Measurements from ENCODE around the gene CADM3.

The CADM3 gene

DNA sequence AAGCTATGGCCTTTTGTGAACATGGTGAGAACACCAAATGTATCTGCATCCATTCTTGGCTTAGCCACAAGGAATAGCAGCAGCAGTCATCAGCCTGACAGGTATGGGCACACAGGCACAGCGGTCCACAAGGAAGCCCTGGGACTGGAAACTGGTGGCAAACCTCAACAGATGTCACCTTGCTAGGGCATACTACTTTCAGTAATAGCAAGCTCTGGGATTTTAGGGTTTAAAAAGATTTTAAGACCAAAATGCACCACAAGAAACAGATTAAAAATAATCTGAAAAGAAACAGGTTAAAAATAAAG lies 9.7 kb upstream of the CADM3 start:
- H3K4ac ChIP-seq (ENCODE audit: low read depth in 1 of 2, low read length in 2 of 2) = no peak overlapping the region

DNA sequence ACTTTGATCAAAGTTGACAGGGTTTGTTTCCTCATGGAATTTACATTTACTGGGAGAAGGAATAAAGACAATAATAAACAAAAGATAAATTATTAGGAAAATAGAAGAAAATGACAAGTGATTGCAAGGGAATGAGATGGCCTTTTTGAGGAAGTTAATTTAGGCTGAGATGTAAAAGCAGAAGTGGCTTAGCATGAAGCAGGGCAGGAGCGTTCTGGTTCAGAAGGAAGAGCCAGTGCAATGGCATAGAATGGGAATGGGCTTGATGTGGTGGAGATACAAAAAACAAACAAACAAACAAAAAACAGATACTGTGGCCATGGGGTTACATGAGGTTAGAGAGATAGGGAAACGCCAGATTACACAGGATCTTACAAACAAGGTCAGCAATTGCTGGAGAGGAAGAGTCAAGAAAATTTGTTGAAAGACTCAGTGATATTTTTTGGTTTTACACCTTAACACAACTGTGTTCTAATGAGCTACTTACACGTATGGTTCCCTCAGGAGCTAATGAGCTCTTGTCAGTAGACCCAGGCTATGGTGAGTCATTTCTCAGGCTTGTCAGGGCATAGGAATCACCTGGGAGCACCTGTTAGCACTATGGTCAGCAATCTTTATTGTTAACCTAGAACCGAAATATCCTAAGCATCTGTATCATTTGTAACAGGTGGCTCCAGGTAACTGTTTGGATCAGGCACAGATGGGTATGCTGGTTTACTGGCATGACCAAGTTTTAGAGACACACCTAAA lies 8.7 kb upstream of the CADM3 start:
- Histone ChIP-seq H3K4me2 (ENCODE audit: low read length, poor library complexity, severe bottlenecking) (no peak overlapping the region), H3K9me3 (ENCODE audit: control insufficient read depth, low read length) (no peaks in the 10 kb centered on the region), H2AK5ac (ENCODE audit: low read length, severe bottlenecking) (no peak overlapping the region), H4K8ac (ENCODE audit: low read length) (no peak overlapping the region), H3K4me3 (ENCODE audit: insufficient read depth in 1 of 2, low read depth in 1 of 2, low read length in 2 of 2) (no peak overlapping the region), H2BK120ac (ENCODE audit: low read depth, low read length) (no peak overlapping the region), H3K27ac (ENCODE audit: low read length, poor library complexity, severe bottlenecking) (no peak overlapping the region), H3K4me1 (ENCODE audit: control insufficient read depth, insufficient read depth, low read depth, low read length) (peaks cover 2% of the 10 kb centered on the region), H2AFZ (ENCODE audit: low read depth, low read length) (no peak overlapping the region), H3K18ac (ENCODE audit: low read depth in 1 of 2, low read length in 2 of 2) (no peak overlapping the region), H2BK12ac (ENCODE audit: low read length in 2 of 2) (no peak overlapping the region), H4K91ac (ENCODE audit: low read length) (no peak overlapping the region), H3K9ac (ENCODE audit: low read length) (no peak overlapping the region), H3K14ac (ENCODE audit: low read length in 2 of 2) (no peak overlapping the region), H2BK15ac (ENCODE audit: low read depth, poor library complexity, severe bottlenecking) (no peak overlapping the region), H3K23ac (ENCODE audit: low read length in 2 of 2) (no peak overlapping the region), H3K27me3 (ENCODE audit: control insufficient read depth in 1 of 2, insufficient read depth in 1 of 2, low read length in 2 of 2) (peaks cover 4 to 13% of the 10 kb centered on the region in 2 experiments), H3K4ac (ENCODE audit: low read depth in 1 of 2, low read length in 2 of 2) (no peak overlapping the region), H3K36me3 (ENCODE audit: control insufficient read depth in 1 of 2, insufficient read depth in 2 of 2, low read depth in 1 of 2, low read length in 2 of 2) (no peaks in the 10 kb centered on the region), H3K79me1 (replicated peaks; ENCODE audit: low read length, poor library complexity, severe bottlenecking) (no peaks in the 10 kb centered on the region), H2BK5ac (ENCODE audit: low read depth, low read length, poor library complexity, severe bottlenecking) (no peak overlapping the region)
- no peak for DNase-seq
- 69% methylated on average over 3 of the region's 4 CpGs for WGBS

More for the DNA sequence above, 9.7 kb upstream of the CADM3 start:
- WGBS = 75% methylated on average over 1 of the region's 1 CpG
- H2AFZ ChIP-seq (ENCODE audit: low read depth, low read length) = no peak overlapping the region
- no peak overlapping the region for H2BK12ac ChIP-seq (ENCODE audit: low read length in 2 of 2)
- H3K9me3 ChIP-seq (ENCODE audit: control insufficient read depth, low read length) = no peaks in the 10 kb centered on the region
- no peak overlapping the region for H4K91ac ChIP-seq (ENCODE audit: low read length)
- H3K27me3 ChIP-seq (ENCODE audit: control insufficient read depth in 1 of 2, insufficient read depth in 1 of 2, low read length in 2 of 2) = peaks cover 4 to 17% of the 10 kb centered on the region in 2 experiments
- DNase-seq = no peak
- H3K4me1 ChIP-seq (ENCODE audit: control insufficient read depth, insufficient read depth, low read depth, low read length) = peaks cover 2% of the 10 kb centered on the region
- no peak overlapping the region for H3K18ac ChIP-seq (ENCODE audit: low read depth in 1 of 2, low read length in 2 of 2)
- no peak overlapping the region for H3K14ac ChIP-seq (ENCODE audit: low read length in 2 of 2)
- no peak overlapping the region for H3K4me2 ChIP-seq (ENCODE audit: low read length, poor library complexity, severe bottlenecking)
- no peak overlapping the region for H3K4me3 ChIP-seq (ENCODE audit: insufficient read depth in 1 of 2, low read depth in 1 of 2, low read length in 2 of 2)
- H2BK15ac ChIP-seq (ENCODE audit: low read depth, poor library complexity, severe bottlenecking) = no peak overlapping the region
- H2BK120ac ChIP-seq (ENCODE audit: low read depth, low read length) = no peak overlapping the region
- no peak overlapping the region for H2AK5ac ChIP-seq (ENCODE audit: low read length, severe bottlenecking)
- no peak overlapping the region for H4K8ac ChIP-seq (ENCODE audit: low read length)
- no peak overlapping the region for H3K23ac ChIP-seq (ENCODE audit: low read length in 2 of 2)
- no peak overlapping the region for H3K27ac ChIP-seq (ENCODE audit: low read length, poor library complexity, severe bottlenecking)
- no peak overlapping the region for H3K9ac ChIP-seq (ENCODE audit: low read length)
- H3K36me3 ChIP-seq (ENCODE audit: control insufficient read depth in 1 of 2, insufficient read depth in 2 of 2, low read depth in 1 of 2, low read length in 2 of 2) = no peaks in the 10 kb centered on the region
- H2BK5ac ChIP-seq (ENCODE audit: low read depth, low read length, poor library complexity, severe bottlenecking) = no peak overlapping the region
- no peaks in the 10 kb centered on the region for H3K79me1 ChIP-seq (replicated peaks; ENCODE audit: low read length, poor library complexity, severe bottlenecking)

DNA sequence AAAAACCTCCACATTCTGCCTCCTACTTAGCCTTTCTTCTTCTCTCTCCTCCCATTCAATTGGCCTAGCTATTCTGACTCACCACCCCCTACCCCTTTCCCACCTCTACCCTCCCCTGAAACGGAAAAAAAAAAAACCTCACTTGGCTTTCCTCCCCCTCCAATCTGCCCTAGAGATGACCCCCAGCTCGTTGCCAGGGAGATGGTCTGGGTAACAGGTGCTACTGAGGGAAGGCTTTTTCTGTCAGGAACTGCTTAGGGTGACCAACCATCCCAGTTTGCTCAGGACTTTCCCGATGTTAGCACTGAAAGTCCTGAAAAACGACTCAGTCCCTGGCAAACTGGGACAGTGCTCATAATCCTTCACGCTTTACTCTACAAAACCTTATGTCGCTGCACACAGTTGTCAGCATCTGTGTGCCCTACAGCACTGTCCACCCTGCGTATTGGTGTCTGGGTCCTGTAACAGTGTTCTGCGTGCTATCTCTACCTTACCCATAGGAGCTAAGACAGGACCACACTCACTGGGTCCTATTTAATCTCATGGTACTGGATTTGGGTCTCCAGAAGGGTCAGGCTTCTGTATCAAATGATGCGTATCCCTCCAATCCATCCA lies 7.7 kb upstream of the CADM3 start:
- H3K27me3 ChIP-seq (ENCODE audit: control insufficient read depth in 1 of 2, insufficient read depth in 1 of 2, low read length in 2 of 2) = peaks cover 12 to 21% of the 10 kb centered on the region in 2 experiments
- 64% methylated on average over 9 of the region's 9 CpGs for WGBS
- no peak overlapping the region for H2BK15ac ChIP-seq (ENCODE audit: low read depth, poor library complexity, severe bottlenecking)
- no peak overlapping the region for H2BK12ac ChIP-seq (ENCODE audit: low read length in 2 of 2)
- H2BK5ac ChIP-seq (ENCODE audit: low read depth, low read length, poor library complexity, severe bottlenecking) = no peak overlapping the region
- H4K91ac ChIP-seq (ENCODE audit: low read length) = no peak overlapping the region
- H3K27ac ChIP-seq (ENCODE audit: low read length, poor library complexity, severe bottlenecking) = no peak overlapping the region
- no peak overlapping the region for H3K4me2 ChIP-seq (ENCODE audit: low read length, poor library complexity, severe bottlenecking)
- H3K36me3 ChIP-seq (ENCODE audit: control insufficient read depth in 1 of 2, insufficient read depth in 2 of 2, low read depth in 1 of 2, low read length in 2 of 2) = no peaks in the 10 kb centered on the region
- H2AK5ac ChIP-seq (ENCODE audit: low read length, severe bottlenecking) = no peak overlapping the region
- peaks cover 2% of the 10 kb centered on the region for H3K4me1 ChIP-seq (ENCODE audit: control insufficient read depth, insufficient read depth, low read depth, low read length)
- H3K23ac ChIP-seq (ENCODE audit: low read length in 2 of 2) = no peak overlapping the region
- H4K8ac ChIP-seq (ENCODE audit: low read length) = no peak overlapping the region
- H3K9me3 ChIP-seq (ENCODE audit: control insufficient read depth, low read length) = no peaks in the 10 kb centered on the region
- no peaks in the 10 kb centered on the region for H3K79me1 ChIP-seq (replicated peaks; ENCODE audit: low read length, poor library complexity, severe bottlenecking)
- H3K4me3 ChIP-seq (ENCODE audit: insufficient read depth in 1 of 2, low read depth in 1 of 2, low read length in 2 of 2) = no peak overlapping the region
- no peak overlapping the region for H3K14ac ChIP-seq (ENCODE audit: low read length in 2 of 2)
- no peak overlapping the region for H3K9ac ChIP-seq (ENCODE audit: low read length)
- H2BK120ac ChIP-seq (ENCODE audit: low read depth, low read length) = no peak overlapping the region
- H2AFZ ChIP-seq (ENCODE audit: low read depth, low read length) = no peak overlapping the region
- no peak overlapping the region for H3K4ac ChIP-seq (ENCODE audit: low read depth in 1 of 2, low read length in 2 of 2)
- DNase-seq = no peak
- H3K18ac ChIP-seq (ENCODE audit: low read depth in 1 of 2, low read length in 2 of 2) = no peak overlapping the region

DNA sequence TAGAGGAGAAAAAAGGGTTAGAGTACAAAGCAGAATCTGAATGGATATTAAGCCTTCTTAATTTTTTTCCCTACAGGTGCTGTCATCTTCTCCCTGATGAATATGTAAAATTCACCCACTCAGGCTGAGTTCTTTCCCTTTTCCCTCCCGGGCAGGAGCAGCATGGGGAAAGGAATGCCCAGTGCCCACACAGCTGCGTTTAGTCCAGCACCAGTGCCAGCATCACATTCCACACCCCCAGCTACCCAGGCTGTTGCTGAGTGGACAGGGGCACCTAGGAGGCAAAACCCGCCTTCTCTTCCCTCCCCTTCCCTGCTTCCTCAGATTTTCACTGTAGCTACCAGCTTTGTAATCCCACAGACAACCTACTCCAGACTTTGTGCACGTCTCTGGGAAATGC lies 3.4 kb upstream of the CADM3 start:
- Histone ChIP-seq H4K8ac (ENCODE audit: low read length) (no peak overlapping the region), H3K23ac (ENCODE audit: low read length in 2 of 2) (no peak overlapping the region)
- WGBS = 39% methylated on average over 4 of the region's 4 CpGs

More for the DNA sequence above, 3.4 kb upstream of the CADM3 start:
- peaks cover 2% of the 10 kb centered on the region for H3K4me1 ChIP-seq (ENCODE audit: control insufficient read depth, insufficient read depth, low read depth, low read length)
- H2BK120ac ChIP-seq (ENCODE audit: low read depth, low read length) = no peak overlapping the region
- H2BK12ac ChIP-seq (ENCODE audit: low read length in 2 of 2) = no peak overlapping the region
- H3K18ac ChIP-seq (ENCODE audit: low read depth in 1 of 2, low read length in 2 of 2) = no peak overlapping the region
- no peak overlapping the region for H3K4me2 ChIP-seq (ENCODE audit: low read length, poor library complexity, severe bottlenecking)
- no peak overlapping the region for H2AK5ac ChIP-seq (ENCODE audit: low read length, severe bottlenecking)
- no peak overlapping the region for H3K14ac ChIP-seq (ENCODE audit: low read length in 2 of 2)
- H4K91ac ChIP-seq (ENCODE audit: low read length) = no peak overlapping the region
- H3K27me3 ChIP-seq (ENCODE audit: control insufficient read depth in 1 of 2, insufficient read depth in 1 of 2, low read length in 2 of 2) = peaks cover 48 to 59% of the 10 kb centered on the region in 2 experiments
- no peaks in the 10 kb centered on the region for H3K9me3 ChIP-seq (ENCODE audit: control insufficient read depth, low read length)
- no peaks in the 10 kb centered on the region for H3K79me1 ChIP-seq (replicated peaks; ENCODE audit: low read length, poor library complexity, severe bottlenecking)
- no peak overlapping the region for H3K27ac ChIP-seq (ENCODE audit: low read length, poor library complexity, severe bottlenecking)
- H3K36me3 ChIP-seq (ENCODE audit: control insufficient read depth in 1 of 2, insufficient read depth in 2 of 2, low read depth in 1 of 2, low read length in 2 of 2) = no peaks in the 10 kb centered on the region
- no peak overlapping the region for H2BK15ac ChIP-seq (ENCODE audit: low read depth, poor library complexity, severe bottlenecking)
- no peak overlapping the region for H2BK5ac ChIP-seq (ENCODE audit: low read depth, low read length, poor library complexity, severe bottlenecking)
- no peak overlapping the region for H3K9ac ChIP-seq (ENCODE audit: low read length)
- no peak for DNase-seq
- H2AFZ ChIP-seq (ENCODE audit: low read depth, low read length) = no peak overlapping the region
- H3K4me3 ChIP-seq (ENCODE audit: insufficient read depth in 1 of 2, low read depth in 1 of 2, low read length in 2 of 2) = no peak overlapping the region
- H3K4ac ChIP-seq (ENCODE audit: low read depth in 1 of 2, low read length in 2 of 2) = no peak overlapping the region

All from mesenchymal stem cell (in vitro differentiated cells and primary cell).